Activated naive CD8-positive, alpha-beta T cell treated with anti-CD3 and anti-CD28 coated beads, Interleukin-2, amount 50 U/mL, for 24 hours (primary cell): ENCODE results near the gene TMPRSS7.
A peak's percentile ranks its signal among the peaks of the same experiment; 100 is the strongest.

Source experiments
- ATAC-seq: fragments of 150-1000 bp; cut with Tn5 transposase; one replicate; pipeline ENCODE4 v1.10.0; 2021
- DNase-seq: peaks from one replicate; pipeline ENCODE4 v3.0.0; 2021
- H3K27ac Mint-ChIP-seq: one replicate; pipeline ENCODE4 v1.8.0; 2021; ENCODE audit warnings: mild to moderate bottlenecking, mixed read lengths
- H3K27me3 Mint-ChIP-seq: one replicate; pipeline ENCODE4 v1.8.0; 2021; ENCODE audit warnings: mixed read lengths
- H3K36me3 Mint-ChIP-seq: one replicate; pipeline ENCODE4 v1.8.0; 2021; ENCODE audit warnings: low read depth, mixed read lengths
- H3K4me1 Mint-ChIP-seq: one replicate; pipeline ENCODE4 v1.8.0; 2021; ENCODE audit warnings: mixed read lengths
- H3K4me3 Mint-ChIP-seq: one replicate; pipeline ENCODE4 v1.8.0; 2021; ENCODE audit warnings: mild to moderate bottlenecking, moderate library complexity, mixed read lengths
- H3K9me3 Mint-ChIP-seq: one replicate; pipeline ENCODE4 v1.8.0; 2021; ENCODE audit warnings: mixed read lengths

TMPRSS7 gene

GRCh38 chr3:112034436-112034835 lies at the start of gene TMPRSS7:
TSS of gene TMPRSS7 (plus strand) at chr3:112034736. CDS start at chr3:112034846, 110 bp downstream.
- Mint-ChIP-seq H3K27me3 (peaks cover 1% of the 10 kb centered on the region), H3K4me3 (no peak within 1 kb of the TSS), H3K36me3 (no peaks in the 10 kb centered on the region), H3K9me3 (peaks cover 3% of the 10 kb centered on the region), H3K4me1 (no peaks in the 10 kb centered on the region), H3K27ac (no peak within 1 kb of the TSS)
- DNase-seq (no peak), ATAC-seq (no peak)

- no peak for DNase-seq
- H3K36me3 Mint-ChIP-seq, result peaks cover 49% of the 10 kb centered on the region
- peaks cover 51% of the 10 kb centered on the region for H3K4me1 Mint-ChIP-seq
- no peaks in the 10 kb centered on the region for H3K27me3 Mint-ChIP-seq
- H3K27ac Mint-ChIP-seq, result peak overlapping the region; percentile 15
- ATAC-seq, result peak; percentile 39
- H3K4me3 Mint-ChIP-seq, result no peak overlapping the region
- no peaks in the 10 kb centered on the region for H3K9me3 Mint-ChIP-seq
These were observed 47.7 kb upstream of the TMPRSS7 start for GRCh38 chr3:111986800-111987199.

- DNase-seq (no peak), ATAC-seq (peak; percentile 58)
- Mint-ChIP-seq H3K36me3 (peaks cover 48% of the 10 kb centered on the region), H3K27me3 (no peaks in the 10 kb centered on the region), H3K9me3 (no peaks in the 10 kb centered on the region), H3K4me1 (peaks cover 35% of the 10 kb centered on the region), H3K4me3 (no peak overlapping the region), H3K27ac (no peak overlapping the region)
These were observed 45.4 kb upstream of the TMPRSS7 start for GRCh38 chr3:111989061-111989678.

GRCh38 chr3:111993038-111993437 lies 41.5 kb upstream of the TMPRSS7 start:
- ATAC-seq (no peak), DNase-seq (no peak)
- Mint-ChIP-seq H3K27me3 (peaks cover 6% of the 10 kb centered on the region), H3K4me3 (no peak overlapping the region), H3K36me3 (peaks cover 28% of the 10 kb centered on the region), H3K9me3 (no peaks in the 10 kb centered on the region), H3K27ac (no peak overlapping the region), H3K4me1 (peaks cover 9% of the 10 kb centered on the region)

GRCh38 chr3:111998636-111999483 lies 35.7 kb upstream of the TMPRSS7 start, which contains the start of gene TAGLN3:
TSS of gene TAGLN3 (plus strand) at chr3:111998922. CDS start at chr3:111999423, 501 bp downstream.
- Mint-ChIP-seq H3K27me3 (peaks cover 6% of the 10 kb centered on the region), H3K4me3 (peak within 1 kb of the TSS; percentile 69), H3K9me3 (no peaks in the 10 kb centered on the region), H3K36me3 (no peaks in the 10 kb centered on the region), H3K27ac (no peak within 1 kb of the TSS), H3K4me1 (peaks cover 46% of the 10 kb centered on the region)
- no peak for DNase-seq
- no peak for ATAC-seq

- ATAC-seq (no peak), DNase-seq (no peak)
- no peaks in the 10 kb centered on the region for H3K9me3 Mint-ChIP-seq
- peaks cover 55% of the 10 kb centered on the region for H3K4me1 Mint-ChIP-seq
- no peaks in the 10 kb centered on the region for H3K36me3 Mint-ChIP-seq
- peak overlapping the region; percentile 69 for H3K4me3 Mint-ChIP-seq
- peaks cover 6% of the 10 kb centered on the region for H3K27me3 Mint-ChIP-seq
- H3K27ac Mint-ChIP-seq, result no peak overlapping the region
These were observed 34.8 kb upstream of the TMPRSS7 start for GRCh38 chr3:111999484-112000324.

- peaks cover 62% of the 10 kb centered on the region for H3K4me1 Mint-ChIP-seq
- peaks cover 2% of the 10 kb centered on the region for H3K36me3 Mint-ChIP-seq
- H3K4me3 Mint-ChIP-seq, result no peak overlapping the region
- H3K27ac Mint-ChIP-seq, result no peak overlapping the region
- H3K27me3 Mint-ChIP-seq, result peaks cover 6% of the 10 kb centered on the region
- ATAC-seq, result no peak
- H3K9me3 Mint-ChIP-seq, result no peaks in the 10 kb centered on the region
- DNase-seq, result no peak
These were observed 34.2 kb upstream of the TMPRSS7 start for GRCh38 chr3:112000367-112000771.

GRCh38 chr3:112000966-112001365 lies 33.6 kb upstream of the TMPRSS7 start:
- H3K36me3 Mint-ChIP-seq, result peaks cover 2% of the 10 kb centered on the region
- no peaks in the 10 kb centered on the region for H3K9me3 Mint-ChIP-seq
- no peak overlapping the region for H3K4me3 Mint-ChIP-seq
- H3K4me1 Mint-ChIP-seq, result peaks cover 65% of the 10 kb centered on the region
- H3K27me3 Mint-ChIP-seq, result peaks cover 6% of the 10 kb centered on the region
- H3K27ac Mint-ChIP-seq, result no peak overlapping the region
- DNase-seq, result no peak
- no peak for ATAC-seq

GRCh38 chr3:112001526-112001925 lies 33.0 kb upstream of the TMPRSS7 start:
- no peak overlapping the region for H3K4me3 Mint-ChIP-seq
- ATAC-seq, result no peak
- no peak overlapping the region for H3K27ac Mint-ChIP-seq
- H3K9me3 Mint-ChIP-seq, result no peaks in the 10 kb centered on the region
- H3K4me1 Mint-ChIP-seq, result peaks cover 65% of the 10 kb centered on the region
- H3K27me3 Mint-ChIP-seq, result peaks cover 6% of the 10 kb centered on the region
- no peak for DNase-seq
- peaks cover 2% of the 10 kb centered on the region for H3K36me3 Mint-ChIP-seq

GRCh38 chr3:112002096-112002971 lies 32.2 kb upstream of the TMPRSS7 start:
- DNase-seq (peak; percentile 37), ATAC-seq (peak; percentile 89)
- Mint-ChIP-seq H3K4me3 (peak overlapping the region; percentile 45), H3K9me3 (no peaks in the 10 kb centered on the region), H3K27ac (peak overlapping the region; percentile 87), H3K36me3 (peaks cover 2% of the 10 kb centered on the region), H3K4me1 (peaks cover 66% of the 10 kb centered on the region), H3K27me3 (peaks cover 3% of the 10 kb centered on the region)

- ATAC-seq (no peak), DNase-seq (no peak)
- no peak overlapping the region for H3K4me3 Mint-ChIP-seq
- peaks cover 67% of the 10 kb centered on the region for H3K4me1 Mint-ChIP-seq
- peaks cover 2% of the 10 kb centered on the region for H3K36me3 Mint-ChIP-seq
- H3K27me3 Mint-ChIP-seq, result no peaks in the 10 kb centered on the region
- H3K27ac Mint-ChIP-seq, result peak overlapping the region; percentile 87
- no peaks in the 10 kb centered on the region for H3K9me3 Mint-ChIP-seq
These were observed 31.0 kb upstream of the TMPRSS7 start for GRCh38 chr3:112003321-112004080.

GRCh38 chr3:112004187-112004586 lies 30.3 kb upstream of the TMPRSS7 start:
- no peak for DNase-seq
- peak; percentile 35 for ATAC-seq
- H3K4me1 Mint-ChIP-seq, result peaks cover 62% of the 10 kb centered on the region
- H3K36me3 Mint-ChIP-seq, result peaks cover 2% of the 10 kb centered on the region
- H3K4me3 Mint-ChIP-seq, result no peak overlapping the region
- H3K9me3 Mint-ChIP-seq, result no peaks in the 10 kb centered on the region
- no peaks in the 10 kb centered on the region for H3K27me3 Mint-ChIP-seq
- peak overlapping the region; percentile 87 for H3K27ac Mint-ChIP-seq

GRCh38 chr3:112004669-112005068 lies 29.9 kb upstream of the TMPRSS7 start:
- peak overlapping the region; percentile 87 for H3K27ac Mint-ChIP-seq

More at GRCh38 chr3:112004669-112005068, 29.9 kb upstream of the TMPRSS7 start:
- Mint-ChIP-seq H3K4me1 (peaks cover 61% of the 10 kb centered on the region), H3K9me3 (no peaks in the 10 kb centered on the region), H3K36me3 (peaks cover 2% of the 10 kb centered on the region), H3K4me3 (no peak overlapping the region), H3K27me3 (no peaks in the 10 kb centered on the region)
- no peak for ATAC-seq
- no peak for DNase-seq
